HG02981 (cell line): ENCODE data around the gene SNRNP70.

Experiments
- ATAC-seq: cut with Tn5 transposase; IDR thresholded peaks from one replicate; pipeline ENCODE4 v1.9.1; 2021; ENCODE audit warnings: mild to moderate bottlenecking, moderate library complexity; ENCODE audit not compliant: unreplicated experiment

SNRNP70 gene

GRCh38 chr19:49097453-49098288, 12.4 kb downstream of the SNRNP70 start:
- no peak for ATAC-seq

DNA sequence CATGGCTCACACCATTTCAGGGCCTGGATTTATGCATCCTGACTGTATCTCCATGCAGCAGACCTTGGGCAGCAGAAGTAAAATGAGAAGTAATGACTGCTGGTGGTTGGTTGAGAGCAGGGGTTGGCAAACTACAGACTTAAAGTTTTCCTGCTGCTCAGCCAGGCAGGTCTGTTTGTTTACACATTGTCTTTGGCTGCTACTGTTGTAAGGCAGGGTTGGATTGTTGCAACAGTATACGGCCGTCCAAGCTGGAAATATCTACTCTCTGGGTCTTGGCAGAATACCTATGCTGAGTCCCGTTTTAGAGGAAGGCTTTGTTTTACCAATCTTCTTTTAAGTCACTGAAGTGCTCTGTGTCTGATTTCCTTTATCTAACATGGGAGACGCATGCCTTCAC, 13.5 kb downstream of the SNRNP70 start:
- ATAC-seq, result no peak

GRCh38 chr19:49101160-49101559, 15.9 kb downstream of the SNRNP70 start:
- ATAC-seq, result no peak

DNA sequence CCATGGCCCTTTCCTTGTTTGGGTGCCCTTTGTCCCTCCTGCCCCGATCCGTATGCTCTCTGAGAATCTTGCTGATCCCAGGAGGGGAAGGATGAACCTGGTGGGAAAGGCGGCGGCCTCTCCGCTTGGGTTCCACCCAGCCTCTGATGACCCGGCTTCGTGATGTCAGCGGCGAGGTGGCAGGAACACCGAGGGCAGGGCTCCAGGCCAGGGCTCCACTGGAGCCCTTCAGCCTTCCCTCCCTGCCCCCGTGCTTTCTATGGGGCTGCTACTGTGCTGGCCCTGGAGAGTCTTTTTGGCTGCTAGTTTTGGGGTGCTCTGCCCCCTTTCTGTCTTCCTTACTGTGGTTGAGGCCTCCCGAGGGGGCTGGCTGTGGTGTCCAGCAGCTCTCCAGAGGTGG, 17.1 kb downstream of the SNRNP70 start:
- ATAC-seq, result no peak

DNA sequence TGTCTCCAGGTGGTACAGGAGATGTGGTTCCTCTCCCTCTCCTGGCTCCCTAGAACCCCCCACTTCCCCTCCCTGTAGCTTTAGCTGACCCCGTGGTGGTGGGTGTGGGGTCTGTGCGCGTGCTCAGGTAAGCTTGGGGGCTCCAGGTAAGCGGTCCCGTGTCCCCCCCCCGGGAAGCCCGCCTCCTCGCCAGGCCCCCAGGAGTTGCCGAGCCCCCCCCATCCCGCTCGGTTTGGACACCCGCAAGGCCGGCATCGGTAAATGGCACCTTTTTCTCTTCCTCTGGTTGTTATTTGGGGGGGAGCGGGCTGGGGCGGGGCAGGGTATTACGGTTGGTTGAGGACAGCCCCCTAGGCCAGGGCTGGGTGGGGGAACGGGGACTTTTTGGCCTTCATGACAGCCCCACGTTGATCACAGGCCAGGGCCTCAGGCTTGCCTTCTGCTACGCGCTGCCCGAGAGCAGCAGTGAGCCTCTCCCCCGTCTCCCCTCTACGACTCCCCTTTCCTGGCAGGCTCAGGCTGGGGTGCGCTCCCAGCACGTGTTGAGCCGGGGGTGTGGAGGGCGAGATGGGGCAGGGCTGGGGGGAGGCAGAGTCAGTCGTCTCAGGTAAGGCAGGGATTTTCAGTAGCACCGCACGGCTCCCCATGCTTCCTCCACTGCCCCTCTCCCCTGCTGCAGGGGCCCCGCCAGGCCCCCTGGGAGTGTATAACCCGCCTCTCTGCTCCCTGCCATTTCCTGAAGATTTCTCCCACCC, 18.3 kb downstream of the SNRNP70 start:
- ATAC-seq, result no peak

DNA sequence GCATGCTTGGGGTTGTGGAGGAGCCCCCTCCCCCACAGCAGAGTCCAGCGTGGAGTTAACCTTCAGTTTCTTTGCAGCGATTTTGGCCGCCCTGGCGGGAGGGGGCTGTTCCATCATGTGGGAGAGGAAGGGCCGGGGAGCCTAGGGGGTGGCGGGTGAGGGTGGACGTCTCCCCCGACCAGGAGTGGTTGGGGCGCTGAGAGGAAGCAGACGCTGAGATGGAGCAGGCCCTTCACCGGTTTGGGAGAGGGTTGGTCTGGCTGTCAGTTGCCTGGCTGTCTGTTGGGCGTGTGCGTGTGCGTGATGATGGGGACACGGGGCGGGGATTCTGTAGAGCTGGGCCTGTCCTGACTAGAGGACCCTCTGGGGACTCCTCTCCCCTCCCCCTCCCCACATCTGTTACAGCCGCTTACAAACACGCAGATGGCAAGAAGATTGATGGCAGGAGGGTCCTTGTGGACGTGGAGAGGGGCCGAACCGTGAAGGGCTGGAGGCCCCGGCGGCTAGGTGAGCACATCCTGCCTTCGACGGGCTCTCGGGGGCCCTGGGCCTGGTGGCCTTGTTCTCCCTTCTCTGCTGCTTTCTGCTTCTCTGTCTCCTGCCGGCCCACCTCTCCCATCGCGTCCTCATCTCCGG, 19.1 kb downstream of the SNRNP70 start:
- no peak for ATAC-seq

DNA sequence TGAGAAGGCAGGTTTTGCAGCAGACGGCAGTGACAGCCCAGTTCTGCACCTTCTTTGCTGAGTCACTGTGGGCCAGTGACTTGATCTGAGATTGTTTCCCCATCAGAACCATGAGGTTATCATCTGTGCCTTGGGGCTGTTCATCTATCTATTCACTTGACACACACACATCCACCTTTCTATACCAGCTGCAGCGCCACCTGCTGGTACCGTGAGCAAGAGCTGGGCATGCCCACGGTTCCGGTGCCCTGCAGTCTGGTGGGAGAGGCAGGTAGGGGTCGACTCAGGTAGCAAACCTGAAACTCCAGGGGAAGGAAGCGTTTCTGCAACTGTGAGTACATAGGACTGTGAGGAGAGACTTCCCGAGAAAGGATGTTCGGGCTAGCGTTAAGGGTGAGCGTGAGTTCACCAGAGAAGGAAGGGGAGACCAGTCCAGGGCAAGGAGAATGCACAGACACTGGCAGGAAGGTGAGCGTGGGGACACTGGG, 21.4 kb downstream of the SNRNP70 start:
- no peak for ATAC-seq

GRCh38 chr19:49107625-49108459, 22.6 kb downstream of the SNRNP70 start:
- ATAC-seq, result no peak

- no peak for ATAC-seq
Observed at GRCh38 chr19:49109051-49109450, 23.8 kb downstream of the SNRNP70 start.

DNA sequence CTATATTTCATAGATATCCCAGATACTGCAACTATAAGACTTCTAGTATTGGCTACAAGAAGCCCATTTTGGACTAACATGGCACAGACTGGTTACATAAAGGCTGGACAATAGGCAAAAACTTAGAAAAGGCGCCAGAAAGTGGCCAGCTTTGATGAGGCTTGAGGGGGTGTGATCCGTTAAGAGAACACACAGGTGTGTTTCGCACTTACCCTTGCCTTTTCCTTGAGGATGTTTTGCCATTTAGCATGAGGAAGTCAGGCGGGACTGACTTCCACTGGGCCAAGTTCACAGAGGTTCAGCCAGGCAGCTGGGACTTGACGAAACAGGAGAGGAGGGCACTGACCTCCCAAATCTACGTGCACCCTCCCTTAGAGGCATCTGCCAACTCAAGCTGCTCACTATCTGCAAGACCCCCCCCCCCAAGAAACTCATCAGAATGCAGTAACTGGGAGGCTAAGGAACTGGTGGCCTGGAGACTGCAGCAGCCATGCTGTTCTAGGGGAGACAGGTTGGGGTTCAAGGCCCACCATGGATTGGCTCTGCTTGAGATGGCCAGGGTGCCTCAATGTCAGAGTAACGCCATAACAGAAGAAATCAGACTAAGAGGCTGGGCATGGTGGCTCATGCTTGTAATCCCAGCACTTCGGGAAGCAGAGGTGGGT, 24.4 kb downstream of the SNRNP70 start:
- no peak for ATAC-seq

DNA sequence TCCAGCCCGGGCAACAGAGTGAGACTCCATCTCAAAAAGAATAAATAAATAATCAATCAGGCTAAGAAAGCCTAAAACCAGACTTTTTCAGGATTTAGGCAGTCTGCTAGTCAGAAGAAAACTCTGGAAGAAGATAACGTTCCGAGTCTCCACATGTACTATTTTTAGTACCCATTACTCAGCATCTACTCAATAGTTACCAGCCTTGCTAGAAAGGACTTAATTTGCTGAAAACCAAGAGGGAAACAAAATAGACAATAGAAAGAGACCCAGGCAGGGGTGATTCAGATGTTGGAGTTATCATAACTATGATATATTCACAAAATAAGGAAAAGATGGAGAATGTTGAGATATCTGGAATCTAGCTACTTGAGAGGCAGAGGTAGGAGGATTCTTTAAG, 25.3 kb downstream of the SNRNP70 start:
- ATAC-seq, result no peak

DNA sequence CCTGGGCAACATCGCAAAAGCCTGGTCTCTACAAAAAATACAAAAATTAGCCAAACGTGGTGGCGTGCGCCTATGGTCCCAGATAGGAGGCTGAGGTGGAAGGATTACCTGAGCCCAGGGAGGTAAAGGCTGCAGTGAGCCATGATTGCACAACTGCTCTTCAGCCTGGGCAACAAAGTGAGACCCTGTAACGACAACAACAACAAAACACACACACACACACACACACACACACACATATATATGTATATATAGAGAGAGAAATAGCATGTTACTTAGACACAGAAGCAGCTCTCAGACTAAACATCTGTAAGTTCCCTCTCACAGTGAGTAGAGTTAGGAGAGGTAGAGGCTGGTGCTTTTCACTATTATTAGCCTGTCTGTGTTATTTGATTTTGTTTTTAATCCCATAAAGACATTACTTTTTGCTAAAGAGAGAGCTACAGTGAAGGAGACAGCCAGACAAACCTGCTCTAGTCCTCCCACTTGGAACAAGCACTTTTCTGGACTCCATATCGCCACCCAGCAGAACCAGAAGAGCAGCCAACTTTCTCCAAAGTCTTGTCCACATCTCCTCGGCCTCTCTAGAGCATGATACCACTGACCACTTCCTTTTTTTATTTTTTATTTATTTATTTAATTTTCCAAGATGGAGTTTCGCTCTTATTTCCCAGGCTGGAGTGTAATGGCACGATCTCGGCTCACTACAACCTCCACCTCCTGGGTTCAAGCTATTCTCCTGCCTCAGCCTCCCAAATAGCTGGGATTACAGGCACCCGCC, 26.2 kb downstream of the SNRNP70 start:
- no peak for ATAC-seq

DNA sequence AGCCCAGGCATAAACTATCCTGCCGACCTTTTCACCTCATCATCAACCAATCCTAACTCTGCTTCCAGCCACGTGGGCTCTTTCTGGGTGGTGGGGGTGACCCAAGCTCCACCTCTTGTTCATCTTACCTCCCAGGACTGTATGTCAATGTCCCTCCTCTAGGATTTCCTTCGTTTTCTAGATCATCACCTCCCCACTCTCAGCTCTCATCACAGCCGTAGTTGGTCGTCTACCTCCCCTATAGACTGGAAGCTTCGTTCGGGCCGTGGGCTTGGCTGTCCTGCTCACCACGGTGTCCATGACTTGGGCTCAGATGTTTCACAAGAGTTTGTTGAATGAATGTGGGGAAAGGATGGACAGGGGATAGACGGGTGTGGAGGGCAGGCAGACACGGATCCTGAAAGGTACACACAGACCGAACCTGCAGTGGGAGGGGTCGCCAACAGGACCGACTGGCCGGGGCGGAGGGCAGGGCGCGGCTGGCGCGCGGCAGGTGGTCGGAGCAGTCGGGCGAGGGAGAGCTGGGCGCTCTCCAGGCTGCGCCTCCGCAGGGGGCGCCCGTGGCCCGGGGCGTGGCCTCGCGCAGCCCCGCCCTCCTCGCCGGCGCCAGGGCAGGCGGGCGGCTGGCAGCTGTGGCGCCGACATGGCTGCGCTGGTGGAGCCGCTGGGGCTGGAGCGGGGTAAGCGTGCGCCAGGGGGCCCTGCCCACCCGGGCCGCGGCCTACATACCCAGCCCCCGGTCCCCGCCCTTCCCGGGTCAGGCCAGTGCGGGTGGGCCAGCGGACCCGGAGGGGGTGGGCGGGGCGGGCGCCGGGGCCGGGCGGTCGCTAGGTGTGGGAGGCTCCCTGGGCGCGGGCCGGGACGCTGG, 28.7 kb downstream of the SNRNP70 start, which contains the start of gene LIN7B:
Gene LIN7B (plus strand): TSS at position 609 of the 868 bp plus-strand sequence. CDS start 35 bp downstream, at position 644.
- peak; percentile 43 for ATAC-seq

DNA sequence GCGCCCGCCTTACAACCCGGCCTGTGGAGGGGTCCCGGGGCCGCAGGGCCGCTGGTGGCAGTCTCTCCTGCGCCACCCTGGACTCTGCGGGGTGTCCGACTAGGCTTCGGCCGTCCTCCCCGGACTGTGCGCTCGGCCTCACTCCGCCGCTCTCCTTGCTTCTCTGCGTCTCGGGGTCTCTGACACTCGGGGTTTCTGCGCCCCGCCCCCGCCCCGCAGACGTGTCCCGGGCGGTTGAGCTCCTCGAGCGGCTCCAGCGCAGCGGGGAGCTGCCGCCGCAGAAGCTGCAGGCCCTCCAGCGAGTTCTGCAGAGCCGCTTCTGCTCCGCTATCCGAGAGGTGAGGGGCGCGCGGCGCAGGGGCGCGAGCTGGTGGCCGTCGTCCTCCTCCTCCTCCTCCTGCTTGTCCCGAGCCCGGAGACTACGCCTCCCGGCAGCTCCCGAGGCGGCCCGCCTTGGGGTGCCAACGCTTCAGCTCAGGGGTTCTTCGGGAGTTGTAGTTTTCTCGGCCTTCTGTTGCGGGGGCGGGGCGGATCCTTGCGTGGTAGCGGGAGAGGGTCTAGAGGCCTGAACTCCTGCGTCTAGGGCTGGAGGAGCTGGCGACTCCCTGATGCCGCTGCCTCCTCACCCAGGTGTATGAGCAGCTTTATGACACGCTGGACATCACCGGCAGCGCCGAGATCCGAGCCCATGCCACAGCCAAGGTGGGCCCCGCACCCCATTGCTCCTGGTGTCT, 29.5 kb downstream of the SNRNP70 start:
- ATAC-seq, result no peak

DNA sequence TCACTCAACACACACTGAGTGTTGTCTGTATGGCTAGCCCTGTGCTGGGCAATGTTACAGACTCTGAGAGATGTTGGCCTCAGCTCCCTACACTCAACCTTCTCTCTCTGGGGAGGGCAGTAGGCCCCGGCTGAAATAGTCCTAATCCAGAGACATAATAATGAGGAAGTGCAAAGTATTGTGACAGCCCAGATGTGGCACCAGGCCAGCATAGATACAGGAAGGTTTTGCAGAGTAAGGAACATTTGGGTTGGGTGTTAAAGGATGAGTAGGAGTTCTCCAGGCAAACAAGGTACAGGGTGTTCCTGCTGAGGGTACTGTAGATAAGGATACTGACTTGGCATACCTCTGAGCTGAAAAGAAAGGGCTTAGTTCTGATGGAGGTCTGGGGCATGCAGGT, 31.3 kb downstream of the SNRNP70 start:
- no peak for ATAC-seq

DNA sequence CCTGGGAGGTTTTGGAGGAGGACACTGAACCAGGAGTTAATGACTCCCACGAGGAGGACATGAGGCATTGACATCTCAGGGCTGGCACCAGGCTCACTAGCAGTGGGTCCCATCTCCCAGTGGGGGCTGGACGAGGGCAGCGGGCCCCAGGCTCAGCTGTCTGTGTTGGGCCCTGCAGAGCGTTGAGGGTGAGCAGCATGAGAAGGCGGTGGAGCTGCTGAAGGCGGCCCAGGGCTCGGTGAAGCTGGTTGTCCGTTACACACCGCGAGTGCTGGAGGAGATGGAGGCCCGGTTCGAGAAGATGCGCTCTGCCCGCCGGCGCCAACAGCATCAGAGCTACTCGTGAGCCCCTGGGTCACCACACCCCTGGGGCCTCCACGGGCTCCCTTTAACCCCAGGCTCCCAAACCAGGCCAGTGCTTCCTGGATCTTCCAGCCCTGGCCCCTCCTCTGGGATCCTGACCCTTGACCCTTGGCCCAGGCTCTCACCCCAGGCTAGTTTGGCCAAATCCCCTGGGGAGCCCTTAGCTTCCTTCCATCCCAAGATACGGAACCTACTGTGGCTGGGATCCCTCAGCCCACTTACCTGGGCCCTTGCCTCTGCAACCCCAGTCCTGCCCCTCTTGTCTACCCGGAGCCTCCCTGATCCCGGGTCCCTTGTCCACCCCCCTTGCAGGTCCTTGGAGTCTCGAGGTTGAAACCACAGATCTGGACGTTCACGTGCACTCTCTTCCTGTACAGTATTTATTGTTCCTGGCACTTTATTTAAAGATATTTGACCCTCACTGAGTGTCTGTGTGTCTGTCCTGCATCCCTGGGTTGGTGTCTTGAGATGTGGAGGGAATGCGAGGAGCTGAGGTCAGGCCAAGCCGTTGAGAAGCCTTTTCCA, 32.7 kb downstream of the SNRNP70 start:
- no peak for ATAC-seq
